NCI-H69 (cell line): ENCODE results near the gene RELN.

ENCODE experiments used
- DNase-seq: peaks from one replicate; lab custom pipeline; 2025; lab: John Stamatoyannopoulos, UW

RELN gene

GRCh38 chr7:103680161-103681144 lies 309.0 kb downstream of the RELN start:
- peak; percentile 10 for DNase-seq

GRCh38 chr7:103679151-103680132 lies 310.0 kb downstream of the RELN start:
- DNase-seq = no peak

GRCh38 chr7:103668279-103668941 lies 321.0 kb downstream of the RELN start:
- DNase-seq = peak; percentile 46

GRCh38 chr7:103666326-103666725 lies 323.1 kb downstream of the RELN start:
- no peak for DNase-seq

- no peak for DNase-seq
Measured at GRCh38 chr7:103664577-103664976, 324.9 kb downstream of the RELN start.

- peak; percentile 18 for DNase-seq
Measured at GRCh38 chr7:103660455-103661371, 328.7 kb downstream of the RELN start.

GRCh38 chr7:103658055-103659005 lies 331.1 kb downstream of the RELN start:
- DNase-seq = no peak

GRCh38 chr7:103657474-103657894 lies 332.0 kb downstream of the RELN start:
- DNase-seq = no peak

GRCh38 chr7:103656221-103656620 lies 333.2 kb downstream of the RELN start:
- no peak for DNase-seq

- peak; percentile 32 for DNase-seq
Measured at GRCh38 chr7:103651593-103652377, 337.7 kb downstream of the RELN start.

GRCh38 chr7:103649052-103649451 lies 340.4 kb downstream of the RELN start:
- DNase-seq = no peak

GRCh38 chr7:103648135-103648534 lies 341.3 kb downstream of the RELN start:
- no peak for DNase-seq

- DNase-seq = no peak
Measured at GRCh38 chr7:103644319-103644718, 345.1 kb downstream of the RELN start.

GRCh38 chr7:103640031-103640779 lies 349.3 kb downstream of the RELN start:
- DNase-seq = no peak

GRCh38 chr7:103637726-103638125 lies 351.7 kb downstream of the RELN start:
- no peak for DNase-seq

GRCh38 chr7:103637094-103637493 lies 352.4 kb downstream of the RELN start:
- DNase-seq = no peak

- DNase-seq = no peak
Measured at GRCh38 chr7:103636153-103636552, 353.3 kb downstream of the RELN start.

- no peak for DNase-seq
Measured at GRCh38 chr7:103632972-103633371, 356.5 kb downstream of the RELN start.
